Hematopoietic multipotent progenitor cell treated with erythropoietin and hydrocortisone succinate and interleukin-3 and kit ligand, for 8 days (in vitro differentiated cells): ENCODE data around the gene GTF2A1.
A peak's percentile ranks its signal among the peaks of the same experiment; 100 is the strongest.

Experiments used
- DNase-seq: peaks from one replicate; pipeline ENCODE4 v3.0.0-alpha.2; 2015

GTF2A1 gene

DNA sequence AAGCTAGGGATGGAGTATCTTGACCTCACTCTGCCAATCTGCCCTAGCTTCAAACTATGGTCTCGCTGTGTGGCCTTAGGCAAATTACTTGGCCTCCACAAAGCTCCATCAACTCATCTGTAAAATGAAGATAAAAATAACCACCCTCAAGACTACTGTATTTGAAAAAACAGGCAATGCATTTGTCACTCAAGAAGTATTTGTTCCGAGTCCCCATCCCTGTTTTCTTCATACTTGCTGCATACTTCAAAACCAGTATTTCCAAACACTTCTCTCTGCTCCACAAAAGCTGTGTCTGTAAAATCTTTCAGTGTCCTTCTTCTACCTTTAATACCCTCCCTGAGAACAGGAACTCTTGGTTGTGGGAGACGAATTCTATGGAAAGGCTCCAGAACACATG is 47.9 kb downstream of the GTF2A1 start:
- DNase-seq, result no peak

DNA sequence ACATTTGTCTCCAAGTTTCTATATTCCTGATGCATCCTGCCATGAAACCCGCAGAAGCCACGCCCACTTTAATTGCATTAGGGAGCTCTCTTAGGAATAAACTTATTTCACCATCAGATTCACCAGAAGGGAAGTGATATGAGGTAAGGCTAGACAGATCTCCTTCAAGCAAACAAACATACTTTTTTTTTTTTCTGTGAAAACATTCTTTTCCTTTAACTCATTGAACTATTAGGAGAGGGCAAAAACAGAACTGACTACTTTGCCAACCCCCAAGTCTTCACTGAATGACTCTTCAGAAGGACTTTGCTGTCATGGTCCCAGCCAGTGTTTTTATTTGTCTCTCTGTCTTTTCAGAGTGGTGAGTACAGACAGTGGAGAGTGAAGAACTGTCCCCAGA is 48.4 kb downstream of the GTF2A1 start:
- no peak for DNase-seq

DNA sequence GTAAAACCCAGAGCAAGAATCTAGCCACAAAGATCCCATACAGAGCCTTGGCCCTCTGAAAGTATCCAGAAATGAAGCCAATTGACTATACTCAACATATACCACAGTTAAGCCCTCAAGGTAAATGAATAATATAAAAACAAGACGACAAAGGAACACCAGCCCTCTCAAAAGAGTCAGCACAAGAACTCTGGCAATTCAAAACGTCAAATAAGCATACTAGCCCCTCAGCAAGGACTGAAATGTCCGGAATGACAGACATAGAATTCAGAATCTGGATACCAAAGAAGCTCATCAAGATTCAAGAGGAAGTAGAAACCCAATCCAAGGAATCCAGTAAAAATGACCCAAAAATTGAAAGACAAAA is 49.9 kb downstream of the GTF2A1 start:
- no peak for DNase-seq

DNA sequence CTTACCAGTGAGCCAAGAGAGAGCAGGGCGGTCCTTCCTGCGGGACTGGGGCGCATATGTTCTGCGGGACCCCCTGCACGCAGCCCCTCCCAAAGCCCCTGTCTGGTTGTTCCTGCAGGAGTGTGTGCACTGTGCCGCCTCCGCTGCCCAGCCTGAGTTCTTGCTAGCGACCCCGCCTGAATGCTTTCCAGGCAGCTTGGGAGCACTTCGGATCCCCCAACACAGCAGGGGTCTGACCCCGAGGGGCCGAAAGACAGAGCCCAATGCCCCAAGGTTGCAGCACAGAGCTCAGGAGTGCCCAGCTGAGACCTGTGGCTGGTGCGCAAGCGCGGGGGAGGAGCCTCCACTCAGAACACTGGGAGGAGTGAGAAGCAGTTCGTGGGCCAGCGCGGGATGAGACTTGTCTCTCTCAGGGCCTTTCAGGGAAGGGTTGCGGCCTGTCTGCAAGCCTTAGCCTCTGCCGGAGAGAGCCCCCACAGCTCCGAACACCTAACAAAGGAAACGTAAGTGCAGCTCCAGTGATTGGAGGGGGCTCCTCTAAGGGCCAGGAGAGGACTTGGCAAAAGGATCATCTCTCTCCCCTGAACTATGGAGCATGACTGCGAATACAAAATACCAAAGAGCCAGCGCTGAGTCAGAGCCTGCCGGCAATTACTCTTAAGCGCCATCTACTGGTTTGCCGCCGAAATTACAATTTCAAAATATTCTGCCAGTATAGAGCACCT is 50.5 kb downstream of the GTF2A1 start:
- peak; percentile 95 for DNase-seq

DNA sequence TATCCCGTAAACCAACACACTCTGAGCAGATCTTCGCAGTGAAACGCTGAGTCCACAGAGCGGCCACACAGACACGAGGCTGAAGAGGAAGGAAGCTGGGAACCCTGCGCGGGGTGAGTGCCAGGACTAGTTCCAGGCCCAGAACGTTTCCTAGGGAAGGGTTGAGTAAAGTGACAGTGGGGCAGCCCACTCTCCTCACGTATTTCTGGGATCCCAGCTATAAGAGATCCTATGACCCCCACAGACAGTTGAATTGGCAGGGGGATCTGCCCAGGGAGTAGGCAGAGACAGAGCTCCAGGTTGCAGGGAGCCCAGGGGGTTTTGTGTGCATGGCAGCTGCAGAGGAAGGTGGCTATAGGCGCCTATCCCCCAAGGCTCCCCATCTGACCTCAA is 51.1 kb downstream of the GTF2A1 start:
- DNase-seq, result peak; percentile 52

DNA sequence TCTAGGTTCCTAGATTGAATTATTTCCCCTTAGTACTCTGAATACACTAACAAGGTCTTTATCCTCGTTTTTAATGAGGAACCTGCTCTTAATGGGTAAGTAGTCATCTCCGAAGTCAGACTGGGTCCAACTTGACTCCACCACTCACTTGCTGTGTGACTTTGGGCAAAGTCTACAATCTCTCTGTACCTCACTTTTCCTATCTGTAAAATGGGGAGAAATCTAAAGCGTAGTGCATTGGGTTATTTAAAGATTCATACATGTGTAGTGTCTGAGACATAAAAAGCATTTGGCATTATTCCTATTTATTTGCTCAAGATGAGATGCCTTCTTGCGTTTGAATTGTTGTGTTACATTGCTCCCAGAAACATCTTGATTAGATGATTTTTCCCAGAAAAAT is 51.5 kb downstream of the GTF2A1 start:
- DNase-seq, result peak; percentile 17

DNA sequence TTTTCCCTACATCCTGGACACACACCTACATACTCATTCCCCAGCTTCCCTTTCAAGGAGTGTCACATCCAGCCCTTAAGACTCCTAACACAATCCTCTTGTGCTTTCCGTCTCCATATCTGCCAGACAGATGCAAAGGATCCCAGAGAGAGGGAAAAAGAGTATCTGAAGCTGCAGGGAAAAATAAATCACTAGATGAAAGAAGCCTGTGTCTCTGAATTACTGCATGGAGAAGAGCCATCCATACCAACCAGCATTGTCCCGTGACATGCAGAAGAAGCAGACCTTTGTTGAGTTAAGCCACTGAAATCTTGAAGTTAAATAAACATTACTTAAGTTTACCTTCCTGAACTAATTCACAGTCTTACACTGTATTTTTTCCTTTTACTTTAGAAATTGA is 54.6 kb downstream of the GTF2A1 start:
- DNase-seq, result no peak

DNA sequence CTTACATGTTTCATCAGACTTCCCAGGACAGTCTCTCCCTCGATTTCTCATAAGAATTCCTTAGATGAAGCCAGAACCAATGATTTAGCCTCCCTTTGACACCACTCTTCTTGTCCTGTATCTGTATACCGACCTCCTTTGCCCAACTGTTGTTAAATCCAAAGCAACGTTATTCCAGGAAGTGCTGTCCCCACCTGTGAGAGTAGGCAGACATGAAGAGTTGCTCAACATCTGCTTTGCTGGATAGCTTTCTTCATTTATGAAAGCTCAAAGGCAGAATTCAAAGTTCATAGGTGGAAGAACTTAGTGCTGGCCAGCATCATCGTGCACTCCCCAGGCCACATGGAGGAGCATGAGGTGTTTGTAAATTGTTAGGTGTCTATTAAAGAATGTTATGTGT is 55.6 kb downstream of the GTF2A1 start:
- no peak for DNase-seq

DNA sequence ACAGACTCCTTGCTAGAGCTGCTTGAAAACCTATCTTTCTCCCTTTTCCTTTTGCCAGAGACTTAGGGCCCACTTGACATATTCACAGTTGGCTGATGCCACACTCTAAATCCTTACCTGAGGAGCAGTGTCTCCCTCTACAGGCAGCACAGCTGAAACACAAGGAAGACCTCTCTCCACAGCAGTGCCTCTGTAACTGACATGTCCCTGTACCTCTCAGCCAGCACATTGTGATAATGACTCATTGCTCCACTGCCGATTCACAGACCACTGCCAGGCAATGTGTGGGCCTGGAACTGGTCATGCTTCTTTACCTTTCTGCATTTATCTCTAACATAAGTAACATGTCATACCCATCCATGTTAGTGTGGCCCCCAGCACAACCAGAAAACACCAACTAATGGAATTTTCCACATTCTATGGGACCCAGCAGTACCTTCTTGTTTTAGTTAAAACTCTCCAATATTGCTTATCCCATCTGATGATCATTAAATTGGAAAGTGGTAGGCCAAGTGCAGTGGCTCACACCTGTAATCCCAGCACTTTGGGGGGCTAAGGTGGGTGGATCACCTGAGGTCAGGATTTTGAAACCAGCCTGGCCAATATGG is 56.5 kb downstream of the GTF2A1 start:
- peak; percentile 89 for DNase-seq

DNA sequence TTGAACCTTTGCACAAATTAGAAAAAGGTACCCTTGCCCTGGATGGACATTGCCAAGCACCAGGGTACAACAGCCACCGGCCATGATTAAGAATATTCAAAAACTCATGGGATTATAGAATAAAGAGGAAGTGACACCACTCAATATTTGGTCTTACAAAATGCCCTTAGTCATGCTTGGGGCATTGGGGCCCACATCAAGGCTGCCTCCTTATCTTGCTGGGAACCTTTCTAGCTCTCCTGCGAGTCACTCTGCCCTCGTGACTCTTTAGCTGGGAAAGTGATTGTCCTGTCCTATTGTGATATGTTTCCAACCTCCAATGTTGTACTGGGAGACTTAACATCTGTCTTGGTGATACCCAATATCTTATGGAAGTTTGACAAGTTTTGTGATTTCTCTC is 57.8 kb downstream of the GTF2A1 start:
- DNase-seq, result peak; percentile 88

DNA sequence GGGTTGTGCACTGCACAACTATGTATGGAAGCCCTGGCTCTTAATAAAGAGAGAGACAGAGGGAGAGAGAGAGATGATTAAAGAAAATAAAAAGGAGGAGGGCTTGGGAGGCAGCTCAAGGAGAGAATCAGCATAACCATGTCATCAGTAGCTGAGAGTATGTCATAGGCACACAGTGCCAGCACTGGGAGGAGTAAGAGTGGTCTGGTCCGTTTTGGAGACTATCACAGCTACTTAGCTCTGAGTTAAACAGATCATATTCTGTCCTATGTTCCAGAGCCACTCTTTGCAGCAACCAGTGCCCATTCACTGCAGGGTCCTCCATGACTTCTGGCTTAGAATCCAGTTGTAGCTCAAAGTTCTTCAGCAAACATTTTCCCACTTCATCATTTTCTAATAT is 59.0 kb downstream of the GTF2A1 start:
- no peak for DNase-seq

DNA sequence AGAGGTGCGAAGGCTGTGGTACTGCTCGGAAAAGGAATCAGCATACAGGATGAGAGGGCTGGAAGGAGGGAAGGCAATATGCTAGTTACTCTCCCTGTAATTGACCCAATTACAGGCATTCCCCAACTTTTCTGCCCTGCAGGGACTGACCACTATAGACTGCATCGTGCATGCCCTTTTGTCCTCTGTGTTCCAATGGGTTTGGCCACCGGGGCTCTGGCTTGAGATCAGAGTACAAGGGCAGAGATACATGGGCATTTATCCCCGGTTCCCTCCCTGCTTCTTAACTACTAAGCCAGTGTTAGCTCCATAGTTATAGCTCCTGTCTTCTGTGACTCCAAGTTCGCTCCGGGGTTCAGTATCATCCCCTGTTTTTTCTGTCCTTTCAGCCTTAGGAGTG is 59.7 kb downstream of the GTF2A1 start:
- DNase-seq, result no peak

DNA sequence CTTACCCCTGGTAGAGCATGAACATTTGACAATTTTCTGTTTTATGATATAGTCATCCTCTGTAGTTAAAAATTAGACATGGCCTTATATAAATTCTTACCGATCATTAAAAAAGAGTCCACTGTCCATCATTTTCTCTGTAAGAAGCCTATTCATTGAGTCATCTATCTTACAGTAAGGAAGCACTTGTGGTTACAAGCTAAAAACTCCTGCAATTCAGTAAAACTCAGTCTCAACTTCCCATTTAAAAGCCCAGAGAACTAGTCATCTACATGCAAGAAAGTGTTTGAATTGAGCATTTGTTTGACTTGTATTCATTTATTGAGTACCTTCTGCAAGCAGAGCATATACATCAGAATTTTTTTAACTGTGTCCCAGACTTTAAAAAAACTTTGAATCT is 63.3 kb downstream of the GTF2A1 start:
- no peak for DNase-seq

DNA sequence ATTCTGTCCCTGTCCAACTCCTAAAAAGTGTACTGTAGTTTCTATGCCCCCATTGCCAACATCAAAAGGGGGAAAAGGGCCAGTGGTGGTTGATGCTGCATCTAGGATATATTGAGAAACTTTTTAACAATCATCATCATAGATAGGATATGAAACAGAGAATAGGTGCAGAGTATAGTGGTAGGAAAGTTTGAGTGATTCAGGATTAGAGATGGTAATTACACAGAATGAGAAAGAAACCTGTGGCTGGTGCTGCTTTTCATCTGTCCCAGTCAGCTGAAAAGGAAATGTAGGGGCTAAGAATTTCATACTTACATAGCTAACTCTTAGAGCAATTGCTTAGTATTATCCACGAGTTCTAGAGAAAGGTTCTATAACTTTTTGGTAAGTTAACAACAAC is 67.6 kb downstream of the GTF2A1 start:
- DNase-seq, result no peak

DNA sequence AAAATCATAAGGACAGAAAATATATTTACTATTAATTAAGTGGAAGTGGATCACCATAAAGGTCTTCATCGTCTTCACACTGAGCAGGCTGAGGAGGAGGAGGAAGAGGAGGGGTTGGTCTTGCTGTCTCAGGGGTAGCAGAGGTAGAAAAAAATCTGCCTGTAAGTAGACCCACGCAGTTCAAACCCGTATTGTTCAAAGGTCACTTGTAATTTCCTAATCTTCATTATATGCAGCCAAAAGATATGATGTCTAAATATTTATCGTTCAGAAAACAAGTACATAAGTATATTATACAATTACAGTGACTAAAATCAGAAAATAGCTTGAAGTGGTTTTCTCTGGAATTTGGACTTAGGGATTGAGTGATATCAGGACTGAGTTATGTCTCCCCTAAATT is 72.1 kb downstream of the GTF2A1 start:
- DNase-seq, result no peak

DNA sequence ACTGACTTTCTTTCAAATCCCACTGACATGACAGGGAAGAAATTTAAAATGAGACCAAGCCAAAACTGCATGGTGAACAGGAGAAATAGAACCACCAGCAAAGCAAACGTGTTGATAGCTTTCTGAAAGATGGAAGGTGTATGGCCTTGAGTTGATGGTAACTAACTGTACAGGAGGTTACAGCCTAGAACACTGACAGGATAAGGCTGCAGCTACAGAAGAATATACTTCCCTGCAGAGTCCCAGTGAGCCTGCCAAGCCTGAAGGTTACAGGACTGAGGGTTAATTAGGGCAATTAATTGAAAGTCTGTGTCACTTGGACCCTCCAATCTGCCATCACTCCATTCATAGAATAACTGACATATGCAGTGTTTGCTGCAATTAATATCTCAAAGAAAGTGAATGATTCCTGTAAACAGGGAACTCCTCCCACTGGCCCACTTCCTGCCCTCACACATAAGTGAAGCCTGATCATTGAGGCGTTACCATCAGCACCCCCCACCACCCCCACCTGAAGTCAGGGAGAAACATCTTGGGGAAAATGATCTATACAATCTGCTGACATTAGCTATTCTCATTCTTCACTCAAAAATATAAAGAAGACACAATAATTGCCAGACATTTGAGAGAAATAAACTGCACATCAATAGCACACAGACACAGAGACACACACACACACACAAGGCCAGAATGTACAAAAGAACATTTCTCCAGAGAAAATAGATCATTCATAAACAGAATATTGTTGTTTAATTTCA is 73.4 kb downstream of the GTF2A1 start:
- DNase-seq, result no peak

DNA sequence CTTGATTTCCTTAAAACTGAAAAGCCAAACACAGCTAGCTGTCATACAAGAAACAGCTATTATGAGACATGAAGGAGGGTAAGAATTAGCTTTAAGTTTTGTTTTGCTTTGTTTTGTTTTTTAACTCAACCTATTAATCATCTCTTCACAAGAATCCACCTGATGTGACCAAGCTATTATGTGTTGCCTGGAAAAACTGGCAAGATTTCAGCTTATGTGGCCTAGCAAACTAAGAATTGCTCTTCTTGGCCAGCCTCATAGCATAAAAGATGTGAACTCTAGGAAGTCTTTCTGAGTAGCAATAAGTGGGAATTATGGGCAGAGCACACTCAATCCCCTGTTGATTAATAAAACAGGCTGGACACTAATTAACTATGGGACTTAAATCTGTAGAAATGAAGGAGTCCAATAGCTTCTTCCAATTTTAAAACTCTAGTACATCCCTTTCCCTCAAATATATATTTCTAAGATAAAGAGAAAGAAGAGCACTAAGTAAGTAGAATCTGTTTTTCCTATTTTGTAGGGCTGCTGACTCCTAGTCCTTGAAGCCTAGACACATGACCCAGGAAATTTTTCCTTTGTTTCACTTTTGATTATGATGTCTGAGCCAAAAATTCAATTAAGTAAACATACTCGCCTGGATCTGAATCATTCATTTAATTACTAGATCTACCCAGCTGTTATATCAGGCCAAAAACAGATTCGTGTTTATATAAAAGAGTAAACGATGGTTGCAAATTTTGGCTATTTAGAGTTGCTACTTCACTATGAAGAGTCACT is 75.7 kb downstream of the GTF2A1 start:
- no peak for DNase-seq

DNA sequence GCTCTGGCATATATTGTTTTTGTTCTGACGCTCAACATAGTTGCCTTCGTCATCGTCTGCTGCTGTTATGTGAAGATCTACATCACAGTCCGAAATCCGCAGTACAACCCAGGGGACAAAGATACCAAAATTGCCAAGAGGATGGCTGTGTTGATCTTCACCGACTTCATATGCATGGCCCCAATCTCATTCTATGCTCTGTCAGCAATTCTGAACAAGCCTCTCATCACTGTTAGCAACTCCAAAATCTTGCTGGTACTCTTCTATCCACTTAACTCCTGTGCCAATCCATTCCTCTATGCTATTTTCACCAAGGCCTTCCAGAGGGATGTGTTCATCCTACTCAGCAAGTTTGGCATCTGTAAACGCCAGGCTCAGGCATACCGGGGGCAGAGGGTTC is 77.0 kb downstream of the GTF2A1 start:
- no peak for DNase-seq

DNA sequence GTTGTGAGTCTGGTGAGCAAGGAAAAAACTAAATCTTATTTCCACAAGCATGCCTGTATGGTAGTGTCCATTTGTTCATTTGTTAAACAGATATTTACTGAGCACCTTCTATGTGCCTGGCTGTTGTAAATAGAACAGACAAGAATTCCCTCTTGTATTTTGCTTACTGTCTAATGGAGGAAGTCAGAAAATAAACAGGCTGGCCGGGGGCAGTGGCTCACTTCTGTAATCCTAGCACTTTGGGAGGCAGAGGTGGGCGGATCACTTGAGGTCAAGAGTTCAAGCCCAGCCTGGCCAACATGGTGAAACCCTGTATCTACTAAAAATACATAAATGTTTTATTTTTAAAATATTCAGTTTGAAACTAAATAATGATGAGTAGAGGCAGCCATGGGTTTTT is 79.3 kb downstream of the GTF2A1 start:
- no peak for DNase-seq

DNA sequence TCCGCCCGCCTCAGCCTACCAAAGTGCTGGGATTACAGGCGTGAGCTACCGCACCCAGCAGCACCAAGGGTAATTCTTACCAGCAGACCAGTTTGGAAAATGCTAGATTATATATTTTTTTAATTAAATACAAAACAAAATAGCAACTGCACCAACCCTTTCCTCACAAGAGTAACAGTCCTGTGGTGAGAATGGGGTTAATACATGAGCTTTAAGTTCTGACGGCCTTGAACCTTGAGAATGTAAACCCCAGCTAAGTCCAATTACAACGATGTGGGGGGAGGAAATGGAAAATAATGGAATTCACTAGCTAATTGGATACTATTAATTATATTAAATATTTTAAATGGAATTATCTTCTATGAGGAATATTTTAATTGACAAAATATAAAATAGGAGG is 82.3 kb downstream of the GTF2A1 start:
- DNase-seq, result no peak

DNA sequence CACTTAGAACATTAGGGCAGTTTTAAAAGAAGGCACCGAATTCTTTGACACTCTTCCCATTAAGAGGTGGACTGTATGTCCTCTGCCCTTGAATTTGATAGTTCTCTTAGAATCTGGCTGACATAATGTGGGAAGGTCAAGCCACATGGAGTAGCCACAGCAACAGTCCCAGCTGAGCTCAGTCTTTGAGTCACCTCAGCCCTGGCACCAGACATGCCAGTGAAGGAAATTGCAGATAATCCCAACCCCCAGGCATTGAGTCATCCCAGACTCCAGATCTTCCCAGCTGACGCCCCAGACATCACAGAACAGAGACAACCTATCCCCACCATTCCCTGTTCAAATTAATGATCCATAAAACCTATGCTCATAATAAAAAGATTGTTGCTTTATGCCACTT is 83.4 kb downstream of the GTF2A1 start:
- DNase-seq, result no peak

DNA sequence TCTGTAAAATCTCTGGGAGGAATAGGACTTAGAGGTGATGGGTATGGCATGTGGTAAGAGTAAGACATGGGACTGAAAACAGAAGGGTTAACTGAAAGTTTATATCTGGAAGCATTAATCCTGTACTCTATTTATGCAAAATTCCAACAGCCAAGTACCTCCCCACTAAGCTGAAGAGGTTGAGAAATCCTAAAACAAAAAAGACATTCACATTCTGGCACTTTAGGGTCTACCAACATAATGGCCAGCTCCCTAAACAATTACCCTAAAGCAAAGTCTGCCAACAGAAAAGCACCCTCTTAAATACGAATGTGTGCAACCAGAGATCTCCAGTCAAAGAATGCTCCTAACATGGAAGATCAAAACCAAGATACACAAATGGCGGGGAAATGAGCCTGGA is 87.4 kb downstream of the GTF2A1 start:
- no peak for DNase-seq

DNA sequence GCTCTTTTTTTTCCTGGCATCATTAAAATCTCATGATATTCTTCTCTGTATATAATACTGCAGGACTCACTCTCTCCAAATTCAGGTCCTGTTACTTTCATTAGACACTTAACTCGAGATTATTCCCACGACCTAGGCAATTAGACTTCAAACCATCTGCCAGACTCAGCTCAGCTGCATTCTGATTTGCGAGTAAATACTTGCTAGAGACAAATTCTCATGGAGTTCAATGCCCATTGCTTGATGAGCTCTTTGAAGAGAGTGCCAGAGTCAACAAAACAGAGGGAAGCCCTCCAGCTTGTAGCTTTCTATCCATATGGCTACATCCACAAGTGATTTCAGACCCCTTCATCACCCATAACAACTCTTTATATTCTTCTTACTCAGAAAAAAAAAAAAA is 88.3 kb downstream of the GTF2A1 start:
- no peak for DNase-seq

DNA sequence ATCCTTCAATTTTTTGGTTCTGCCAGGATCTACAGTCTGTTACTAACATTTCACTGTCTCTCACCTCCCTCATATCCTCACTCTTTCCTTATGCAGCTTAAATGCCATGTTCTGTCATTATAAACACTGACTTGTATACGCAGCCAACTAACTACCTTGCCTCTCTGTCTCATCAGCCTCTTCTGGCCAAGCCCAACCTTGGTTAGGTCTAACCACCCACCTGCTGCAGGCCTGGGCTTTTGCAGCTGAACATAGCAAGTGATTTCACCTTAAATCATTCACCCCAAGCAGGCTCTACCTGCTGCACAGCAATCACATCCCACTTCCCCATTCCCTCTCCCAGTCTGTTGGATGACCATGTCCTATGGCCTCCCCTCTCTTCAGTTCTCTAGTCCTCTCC is 91.5 kb downstream of the GTF2A1 start:
- DNase-seq, result no peak
